ENCODE results near the gene PIGX. TPM values are rescaled to one million over a fixed set of nuclear protein-coding genes. Genes with fewer than 3 reads are reported as not detected.

Gene PIGX
- total and polyA plus RNA-seq, 2 experiments from 2014 or later: 31.6 to 36.7 TPM

GRCh38 chr3:196706327-196706726, 5.8 kb upstream of the PIGX start:
- no peak for DNase-seq (ENCODE audit: low spot score)
- TF ChIP-seq CTCF (IDR thresholded peaks at IDR 0.05; ENCODE audit: poor library complexity) (no peak), EZH2 (IDR thresholded peaks at IDR 0.05; ENCODE audit: borderline replicate concordance) (no peak), EZH2phosphoT487 (IDR thresholded peaks at IDR 0.05; ENCODE audit: low read depth, severe bottlenecking, unreplicated experiment) (no peak)
- H2AFZ ChIP-seq: no peak overlapping the region
- no peaks in the 10 kb centered on the region for H3K27me3 ChIP-seq
- H3K4me3 ChIP-seq: no peak overlapping the region
- H3K27ac ChIP-seq: no peak overlapping the region
- no peaks in the 10 kb centered on the region for H3K36me3 ChIP-seq (replicated peaks; ENCODE audit: insufficient read depth, low read depth)
- no peaks in the 10 kb centered on the region for H3K9me3 ChIP-seq (ENCODE audit: low read depth)
- H3K79me2 ChIP-seq: peaks cover 5% of the 10 kb centered on the region
- peaks cover 5% of the 10 kb centered on the region for H3K4me1 ChIP-seq (ENCODE audit: insufficient read depth)
- H4K20me1 ChIP-seq (ENCODE audit: insufficient read depth, poor library complexity, severe bottlenecking): no peaks in the 10 kb centered on the region
- H3K4me2 ChIP-seq: no peak overlapping the region
- WGBS (ENCODE audit: low lambda C conversion rate, missing lambda C conversion rate): 82% methylated on average over 5 of the region's 5 CpGs
- H3K9me2 ChIP-seq (replicated peaks; ENCODE audit: insufficient read depth): no peaks in the 10 kb centered on the region

GRCh38 chr3:196706731-196707130, 5.4 kb upstream of the PIGX start:
- no peaks in the 10 kb centered on the region for H4K20me1 ChIP-seq (ENCODE audit: insufficient read depth, poor library complexity, severe bottlenecking)
- H3K9me3 ChIP-seq (ENCODE audit: low read depth): no peaks in the 10 kb centered on the region
- no peaks in the 10 kb centered on the region for H3K36me3 ChIP-seq (replicated peaks; ENCODE audit: insufficient read depth, low read depth)
- WGBS (ENCODE audit: low lambda C conversion rate, missing lambda C conversion rate): 92% methylated on average over 4 of the region's 4 CpGs
- no peak for DNase-seq (ENCODE audit: low spot score)
- no peak overlapping the region for H3K4me2 ChIP-seq
- H3K79me2 ChIP-seq: peaks cover 5% of the 10 kb centered on the region
- no peak overlapping the region for H2AFZ ChIP-seq
- no peak overlapping the region for H3K27ac ChIP-seq
- H3K4me1 ChIP-seq (ENCODE audit: insufficient read depth): peaks cover 6% of the 10 kb centered on the region
- no peaks in the 10 kb centered on the region for H3K9me2 ChIP-seq (replicated peaks; ENCODE audit: insufficient read depth)
- no peaks in the 10 kb centered on the region for H3K27me3 ChIP-seq
- no peak overlapping the region for H3K4me3 ChIP-seq
- no peak for TF ChIP-seq CTCF (IDR thresholded peaks at IDR 0.05; ENCODE audit: poor library complexity)

GRCh38 chr3:196707566-196707965, 4.6 kb upstream of the PIGX start:
- Histone ChIP-seq H3K9me2 (replicated peaks; ENCODE audit: insufficient read depth) (no peaks in the 10 kb centered on the region), H3K27me3 (no peaks in the 10 kb centered on the region)

More at GRCh38 chr3:196707566-196707965, 4.6 kb upstream of the PIGX start:
- TF ChIP-seq EZH2 (IDR thresholded peaks at IDR 0.05; ENCODE audit: borderline replicate concordance) (no peak), CTCF (IDR thresholded peaks at IDR 0.05; ENCODE audit: poor library complexity) (no peak), EZH2phosphoT487 (IDR thresholded peaks at IDR 0.05; ENCODE audit: low read depth, severe bottlenecking, unreplicated experiment) (no peak)
- Histone ChIP-seq H2AFZ (no peak overlapping the region), H3K27ac (no peak overlapping the region), H3K9me3 (ENCODE audit: low read depth) (no peaks in the 10 kb centered on the region), H3K79me2 (peaks cover 5% of the 10 kb centered on the region), H4K20me1 (ENCODE audit: insufficient read depth, poor library complexity, severe bottlenecking) (no peaks in the 10 kb centered on the region), H3K4me3 (no peak overlapping the region), H3K4me2 (no peak overlapping the region), H3K36me3 (replicated peaks; ENCODE audit: insufficient read depth, low read depth) (no peaks in the 10 kb centered on the region), H3K4me1 (ENCODE audit: insufficient read depth) (peaks cover 6% of the 10 kb centered on the region)
- 77% methylated on average over 8 of the region's 8 CpGs for WGBS (ENCODE audit: low lambda C conversion rate, missing lambda C conversion rate)
- DNase-seq (ENCODE audit: low spot score): no peak
